D721Med (cell line): ENCODE results near the gene CCL7.

Source experiments
- DNase-seq: peaks from one replicate; pipeline ENCODE4 v3.0.0; 2011; ENCODE audit warnings: low spot score; ENCODE audit not compliant: insufficient read length
- FAIRE-seq: peaks from 2 replicates; lab custom pipeline; 2011; peaks lifted over from hg19 to GRCh38; lab: Jason Lieb, UNC
- TF ChIP-seq, protein P1 (sequence below): IDR thresholded peaks from 2 replicates; pipeline ENCODE4 v1.5.1; 2012; ENCODE audit warnings: mild to moderate bottlenecking, control low read depth; ENCODE audit not compliant: insufficient read depth; ENCODE audit errors: missing control alignments

The CCL7 gene

DNA sequence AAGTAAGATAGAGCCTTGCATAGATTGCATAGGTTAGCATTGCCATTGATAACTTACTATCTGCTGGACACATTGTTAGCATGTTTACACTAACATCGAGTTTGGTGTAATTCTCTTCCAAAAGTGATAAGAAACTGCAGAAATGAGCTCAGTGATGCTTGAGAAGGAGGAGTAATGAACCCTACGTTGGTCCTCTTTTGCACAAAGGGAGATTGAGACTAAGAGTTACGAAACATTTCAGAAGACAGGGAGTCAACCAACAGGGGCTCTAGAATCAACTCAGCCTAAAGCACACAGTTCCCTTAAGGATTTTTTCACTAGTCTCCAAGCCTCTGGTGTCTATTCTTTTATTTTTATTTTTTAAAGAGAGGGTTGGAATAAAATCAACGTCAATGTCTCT is 6.8 kb downstream of the CCL7 start:
- no peak for DNase-seq
- FAIRE-seq = no peak
- TF ChIP-seq, protein P1, sequence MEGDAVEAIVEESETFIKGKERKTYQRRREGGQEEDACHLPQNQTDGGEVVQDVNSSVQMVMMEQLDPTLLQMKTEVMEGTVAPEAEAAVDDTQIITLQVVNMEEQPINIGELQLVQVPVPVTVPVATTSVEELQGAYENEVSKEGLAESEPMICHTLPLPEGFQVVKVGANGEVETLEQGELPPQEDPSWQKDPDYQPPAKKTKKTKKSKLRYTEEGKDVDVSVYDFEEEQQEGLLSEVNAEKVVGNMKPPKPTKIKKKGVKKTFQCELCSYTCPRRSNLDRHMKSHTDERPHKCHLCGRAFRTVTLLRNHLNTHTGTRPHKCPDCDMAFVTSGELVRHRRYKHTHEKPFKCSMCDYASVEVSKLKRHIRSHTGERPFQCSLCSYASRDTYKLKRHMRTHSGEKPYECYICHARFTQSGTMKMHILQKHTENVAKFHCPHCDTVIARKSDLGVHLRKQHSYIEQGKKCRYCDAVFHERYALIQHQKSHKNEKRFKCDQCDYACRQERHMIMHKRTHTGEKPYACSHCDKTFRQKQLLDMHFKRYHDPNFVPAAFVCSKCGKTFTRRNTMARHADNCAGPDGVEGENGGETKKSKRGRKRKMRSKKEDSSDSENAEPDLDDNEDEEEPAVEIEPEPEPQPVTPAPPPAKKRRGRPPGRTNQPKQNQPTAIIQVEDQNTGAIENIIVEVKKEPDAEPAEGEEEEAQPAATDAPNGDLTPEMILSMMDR = no peak

- FAIRE-seq (no peak), DNase-seq (no peak)
- TF ChIP-seq, protein P1 = no peak
These were observed 13.6 kb downstream of the CCL7 start for GRCh38 chr17:34283571-34283970.

- no peak for FAIRE-seq
- DNase-seq = no peak
- TF ChIP-seq, protein P1 = no peak
These were observed 15.3 kb downstream of the CCL7 start, which contains the start of gene CCL11 for GRCh38 chr17:34285286-34285792. CCL11 (plus strand) TSS chr17:34285742; CDS start chr17:34285809, 67 bp downstream.

DNA sequence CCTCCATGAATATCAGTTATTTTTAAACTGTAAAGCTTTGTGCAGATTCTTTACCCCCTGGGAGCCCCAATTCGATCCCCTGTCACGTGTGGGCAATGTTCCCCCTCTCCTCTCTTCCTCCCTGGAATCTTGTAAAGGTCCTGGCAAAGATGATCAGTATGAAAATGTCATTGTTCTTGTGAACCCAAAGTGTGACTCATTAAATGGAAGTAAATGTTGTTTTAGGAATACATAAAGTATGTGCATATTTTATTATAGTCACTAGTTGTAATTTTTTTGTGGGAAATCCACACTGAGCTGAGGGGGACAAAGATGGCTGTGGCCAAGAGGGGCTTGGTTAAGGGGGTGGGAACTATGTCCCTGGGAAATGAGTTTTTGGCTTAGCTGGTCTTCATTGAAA is 17.9 kb downstream of the CCL7 start:
- DNase-seq = no peak
- TF ChIP-seq, protein P1 = no peak
- no peak for FAIRE-seq

- TF ChIP-seq, protein P1 = no peak
- DNase-seq (no peak), FAIRE-seq (no peak)
These were observed 20.6 kb downstream of the CCL7 start for GRCh38 chr17:34290586-34290985.

- FAIRE-seq = no peak
- TF ChIP-seq, protein P1 = no peak
- DNase-seq = no peak
These were observed 21.8 kb downstream of the CCL7 start for GRCh38 chr17:34291721-34292348.

DNA sequence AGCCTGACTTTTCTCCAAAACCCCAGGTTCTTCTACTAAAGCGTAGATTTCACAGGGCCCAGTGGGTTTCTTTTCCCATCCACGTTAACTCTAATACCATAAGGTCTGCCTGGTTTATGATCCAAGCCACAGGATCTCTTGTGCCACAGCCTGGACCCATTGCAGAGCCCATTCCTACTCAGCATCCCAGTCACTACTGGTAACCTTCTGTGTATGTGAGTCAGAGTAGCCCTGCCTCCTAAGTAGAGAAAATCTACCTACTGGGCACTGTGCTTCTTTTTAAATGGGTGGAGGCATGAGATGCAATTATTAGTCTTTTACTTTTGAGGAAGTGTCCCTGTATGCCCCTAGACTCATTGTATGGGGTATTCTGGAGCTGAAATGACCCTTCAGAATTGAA is 29.0 kb downstream of the CCL7 start:
- no peak for FAIRE-seq
- DNase-seq = no peak
- TF ChIP-seq, protein P1 = no peak
